Dedifferentiated amniotic fluid mesenchymal stem cell (primary cell): ENCODE measurements around the gene PRKN.

Experiments
- DNase-seq: peaks from one replicate; pipeline ENCODE4 v3.0.0-alpha.2; 2016; ENCODE audit errors: extremely low spot score

Gene PRKN

GRCh38 chr6:162187168-162187935, 540.2 kb downstream of the PRKN start:
- no peak for DNase-seq

- DNase-seq = no peak
Observed at GRCh38 chr6:162184465-162184864, 543.1 kb downstream of the PRKN start.

GRCh38 chr6:162181741-162182401, 545.7 kb downstream of the PRKN start:
- no peak for DNase-seq

GRCh38 chr6:162181111-162181510, 546.5 kb downstream of the PRKN start:
- DNase-seq = no peak

- DNase-seq = no peak
Observed at GRCh38 chr6:162179196-162179951, 548.2 kb downstream of the PRKN start.

- no peak for DNase-seq
Observed at GRCh38 chr6:162178666-162179065, 548.9 kb downstream of the PRKN start.

GRCh38 chr6:162178266-162178665, 549.3 kb downstream of the PRKN start:
- DNase-seq = no peak

- no peak for DNase-seq
Observed at GRCh38 chr6:162177746-162178145, 549.8 kb downstream of the PRKN start.

- DNase-seq = no peak
Observed at GRCh38 chr6:162173466-162173865, 554.1 kb downstream of the PRKN start.

- DNase-seq = no peak
Observed at GRCh38 chr6:162165479-162165878, 562.1 kb downstream of the PRKN start.

- DNase-seq = no peak
Observed at GRCh38 chr6:162157167-162157870, 570.2 kb downstream of the PRKN start.

- DNase-seq = no peak
Observed at GRCh38 chr6:162156146-162156545, 571.4 kb downstream of the PRKN start.

- no peak for DNase-seq
Observed at GRCh38 chr6:162154930-162155329, 572.6 kb downstream of the PRKN start.

GRCh38 chr6:162154001-162154400, 573.6 kb downstream of the PRKN start:
- DNase-seq = no peak

GRCh38 chr6:162153120-162153519, 574.4 kb downstream of the PRKN start:
- DNase-seq = no peak

- DNase-seq = no peak
Observed at GRCh38 chr6:162151021-162151665, 576.4 kb downstream of the PRKN start.

GRCh38 chr6:162150295-162150694, 577.3 kb downstream of the PRKN start:
- DNase-seq = no peak

GRCh38 chr6:162149786-162150185, 577.8 kb downstream of the PRKN start:
- no peak for DNase-seq

GRCh38 chr6:162147805-162148204, 579.8 kb downstream of the PRKN start:
- DNase-seq = no peak

- no peak for DNase-seq
Observed at GRCh38 chr6:162147281-162147680, 580.3 kb downstream of the PRKN start.

- DNase-seq = no peak
Observed at GRCh38 chr6:162140251-162140852, 587.2 kb downstream of the PRKN start.
